ENCODE data around the gene ZNF862.
A peak's percentile ranks its signal among the peaks of the same experiment; 100 is the strongest.
"Not testable (repeated sequence)": the region's sequence is repeated elsewhere in the genome, so short reads cannot be mapped to it uniquely, and the experiment has no call there.

Gene ZNF862

DNA sequence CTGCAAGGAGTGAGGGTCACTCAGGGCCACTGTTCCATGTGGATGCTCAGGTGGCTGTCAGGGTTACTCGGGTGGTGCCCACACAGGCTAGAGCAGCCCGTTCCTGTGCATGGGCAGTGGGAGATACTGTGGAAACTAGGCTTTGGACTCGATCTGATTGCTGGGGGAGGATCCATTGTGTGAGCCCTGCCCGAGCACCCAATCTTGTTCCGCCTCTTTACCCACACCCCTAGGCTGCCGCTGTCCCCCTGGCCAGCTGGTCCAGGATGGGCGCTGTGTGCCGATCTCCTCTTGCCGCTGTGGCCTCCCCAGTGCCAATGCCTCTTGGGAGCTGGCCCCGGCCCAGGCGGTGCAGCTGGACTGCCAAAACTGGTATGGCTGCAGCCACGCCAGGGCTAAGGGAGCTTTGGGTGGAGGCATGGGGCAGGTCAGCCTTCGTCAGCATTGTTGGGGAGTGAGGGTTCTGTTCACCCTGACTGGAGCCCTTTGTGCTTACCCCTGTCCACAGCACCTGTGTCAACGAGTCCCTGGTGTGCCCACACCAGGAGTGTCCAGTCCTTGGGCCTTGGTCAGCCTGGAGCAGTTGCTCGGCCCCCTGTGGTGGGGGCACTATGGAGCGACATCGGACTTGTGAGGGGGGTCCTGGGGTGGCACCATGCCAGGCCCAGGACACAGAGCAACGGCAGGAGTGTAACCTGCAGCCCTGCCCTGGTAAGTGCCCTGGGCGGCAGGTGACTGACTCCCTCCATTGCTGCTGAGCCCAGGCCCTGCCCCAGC, 12.4 kb upstream of the ZNF862 start:
- peak in 1 of 2 experiments; percentile 12 for DNase-seq

DNA sequence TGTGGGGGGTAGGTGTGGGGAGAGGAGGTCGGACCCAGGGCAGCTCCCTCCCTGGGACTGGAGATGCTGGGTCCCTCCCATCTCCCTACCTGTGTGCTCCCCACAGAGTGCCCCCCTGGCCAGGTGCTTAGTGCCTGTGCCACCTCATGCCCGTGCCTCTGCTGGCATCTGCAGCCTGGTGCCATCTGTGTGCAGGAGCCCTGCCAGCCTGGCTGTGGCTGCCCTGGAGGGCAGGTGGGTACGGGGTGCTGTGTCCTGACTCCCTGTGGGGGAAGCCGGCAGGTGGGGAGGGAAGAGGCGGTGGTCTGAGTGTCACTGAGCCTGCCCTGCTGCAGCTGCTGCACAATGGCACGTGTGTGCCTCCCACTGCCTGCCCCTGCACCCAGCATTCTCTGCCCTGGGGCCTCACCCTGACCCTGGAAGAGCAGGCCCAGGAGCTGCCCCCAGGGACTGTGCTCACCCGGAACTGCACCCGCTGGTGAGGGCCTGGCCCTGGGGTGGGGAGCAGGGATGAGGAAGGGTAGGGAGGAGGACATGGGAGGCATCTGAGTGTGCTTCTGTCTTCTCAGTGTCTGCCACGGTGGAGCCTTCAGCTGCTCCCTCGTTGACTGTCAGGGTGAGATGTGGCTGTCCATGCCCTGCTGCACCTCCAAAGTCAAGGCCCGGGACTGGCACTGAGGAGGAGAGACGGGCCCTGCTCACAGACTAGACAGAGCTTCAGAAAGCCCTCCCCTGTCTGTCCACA, 11.7 kb upstream of the ZNF862 start:
- no peak for DNase-seq

DNA sequence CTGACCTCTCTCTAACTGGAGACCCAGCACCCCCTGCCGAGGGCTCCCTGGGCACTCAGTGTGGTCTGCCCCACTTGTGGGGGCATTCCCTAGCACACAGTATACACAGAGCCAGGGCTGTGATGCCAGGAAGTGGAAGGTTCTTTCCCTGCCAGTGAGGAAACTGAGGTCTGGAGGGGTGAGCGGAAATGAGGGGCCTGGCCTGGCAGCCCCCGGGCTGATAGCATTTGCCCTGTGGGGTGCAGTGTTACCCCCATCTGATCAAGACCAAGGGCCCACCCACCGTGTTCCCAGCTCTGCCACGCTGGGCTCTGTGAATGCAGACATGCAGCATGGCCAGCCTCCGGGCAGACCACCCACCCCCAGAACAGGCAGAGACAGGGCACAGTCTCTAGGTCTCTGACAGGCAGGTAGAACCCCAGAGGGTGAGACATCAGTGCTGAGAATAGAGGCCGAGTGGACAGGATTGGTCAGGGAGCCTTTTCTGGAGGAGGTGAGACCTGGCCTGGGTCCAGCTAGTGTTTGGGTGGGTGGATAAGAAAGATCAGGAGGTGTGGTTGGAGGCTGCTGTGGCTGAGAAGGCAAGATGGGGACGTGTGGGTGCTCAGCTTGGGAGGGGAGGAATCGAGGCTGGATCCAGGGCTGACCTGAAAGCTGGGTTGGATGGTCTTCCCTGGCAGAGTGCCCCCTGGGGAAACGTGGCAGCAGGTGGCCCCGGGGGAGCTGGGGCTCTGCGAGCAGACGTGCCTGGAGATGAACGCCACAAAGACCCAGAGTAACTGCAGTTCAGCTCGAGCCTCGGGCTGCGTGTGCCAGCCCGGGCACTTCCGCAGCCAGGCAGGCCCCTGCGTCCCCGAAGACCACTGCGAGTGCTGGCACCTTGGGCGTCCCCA, 10.8 kb upstream of the ZNF862 start:
- DNase-seq, result no peak

DNA sequence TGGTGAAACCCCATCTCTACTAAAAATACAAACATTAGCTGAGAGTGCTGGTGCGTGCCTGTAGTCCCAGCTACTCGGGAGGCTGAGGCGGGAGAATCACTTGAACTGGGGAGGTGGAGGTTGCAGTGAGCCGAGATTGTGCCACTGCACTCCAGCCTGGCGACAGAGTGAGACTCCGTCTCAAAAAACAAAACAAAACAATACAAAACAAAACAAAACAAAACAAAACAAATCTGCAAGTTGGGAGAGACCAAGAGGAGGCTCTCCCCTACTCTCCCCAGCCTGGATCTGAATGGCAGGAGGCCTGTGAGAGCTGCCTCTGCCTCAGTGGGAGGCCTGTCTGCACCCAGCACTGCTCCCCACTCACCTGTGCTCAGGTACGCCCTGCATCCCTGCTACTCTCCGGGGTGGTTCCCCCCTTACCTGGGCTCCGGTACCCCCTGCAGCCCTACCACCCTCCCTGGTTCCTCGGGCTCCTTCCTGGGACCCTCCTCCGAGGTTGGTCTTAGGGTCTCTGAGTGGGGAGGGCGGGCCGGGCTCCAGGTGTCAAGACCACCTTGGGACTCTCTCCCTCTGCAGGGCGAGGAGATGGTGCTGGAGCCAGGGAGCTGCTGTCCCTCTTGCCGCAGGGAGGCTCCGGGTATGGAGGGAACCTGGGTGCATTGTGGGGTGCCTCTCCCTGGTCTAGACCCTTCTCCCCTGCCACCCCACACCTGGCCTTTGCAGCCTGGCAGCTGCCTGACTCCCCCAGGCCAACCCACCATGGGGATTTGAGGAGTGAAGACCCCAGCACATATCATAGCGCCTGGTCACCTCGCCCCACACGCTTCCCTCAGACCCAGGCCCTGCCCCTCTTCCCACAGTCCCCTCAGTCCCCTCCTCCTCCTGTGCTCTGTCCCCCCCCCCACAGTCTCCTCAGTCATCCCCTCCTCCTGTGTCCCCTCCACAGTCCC, 9.5 kb upstream of the ZNF862 start:
- DNase-seq, result no peak

DNA sequence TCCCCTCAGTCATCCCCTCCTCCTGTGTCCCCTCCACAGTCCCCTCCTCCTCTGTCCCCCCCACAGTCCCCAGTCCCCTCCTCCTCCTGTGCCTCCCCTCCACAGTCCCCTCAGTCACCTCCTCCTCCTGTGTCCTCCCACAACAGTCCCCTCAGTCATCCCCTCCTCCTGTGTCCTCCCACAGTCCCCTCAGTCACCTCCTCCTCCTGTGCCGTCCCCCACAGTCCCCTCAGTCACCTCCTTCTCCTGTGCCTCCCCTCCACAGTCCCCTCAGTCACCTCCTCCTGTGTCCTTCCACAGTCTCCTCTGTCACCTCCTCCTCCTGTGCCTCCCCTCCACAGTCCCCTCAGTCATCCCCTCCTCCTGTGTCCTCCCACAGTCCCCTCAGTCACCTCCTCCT, 7.6 kb upstream of the ZNF862 start:
- DNase-seq, result not testable (repeated sequence)

DNA sequence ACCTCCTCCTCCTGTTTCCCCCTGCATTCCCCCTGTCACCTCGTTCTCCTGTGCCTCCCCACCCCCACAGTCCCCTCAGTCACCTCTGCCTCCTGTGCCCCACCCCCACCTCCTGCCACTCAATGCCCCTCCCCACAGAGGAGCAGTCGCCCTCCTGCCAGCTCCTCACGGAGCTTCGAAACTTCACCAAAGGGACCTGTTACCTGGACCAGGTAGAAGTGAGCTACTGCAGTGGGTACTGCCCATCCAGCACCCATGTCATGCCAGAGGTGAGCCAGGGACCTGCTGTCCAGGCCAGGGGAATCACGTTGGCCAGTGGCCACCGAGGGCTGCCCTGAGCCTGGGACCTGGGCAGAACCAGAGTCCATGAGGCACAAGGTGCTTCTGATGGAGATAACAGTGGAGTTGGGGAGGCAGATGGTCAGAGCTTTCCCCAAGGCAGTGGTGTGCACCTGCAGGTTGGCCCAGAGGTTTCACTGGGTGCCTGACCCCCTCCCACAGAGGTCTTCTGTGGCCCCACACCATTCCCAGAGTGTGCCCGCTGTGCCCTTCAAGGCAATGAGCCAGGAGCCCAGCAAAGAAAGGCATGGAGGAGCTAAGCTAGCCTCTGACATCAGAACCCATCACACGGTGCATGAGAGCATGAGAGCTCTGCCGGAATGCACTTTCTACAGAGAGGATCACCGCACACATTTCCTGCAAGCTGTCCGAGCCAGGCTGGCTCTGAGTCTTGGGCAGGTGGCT, 7.0 kb upstream of the ZNF862 start:
- DNase-seq, result no peak

DNA sequence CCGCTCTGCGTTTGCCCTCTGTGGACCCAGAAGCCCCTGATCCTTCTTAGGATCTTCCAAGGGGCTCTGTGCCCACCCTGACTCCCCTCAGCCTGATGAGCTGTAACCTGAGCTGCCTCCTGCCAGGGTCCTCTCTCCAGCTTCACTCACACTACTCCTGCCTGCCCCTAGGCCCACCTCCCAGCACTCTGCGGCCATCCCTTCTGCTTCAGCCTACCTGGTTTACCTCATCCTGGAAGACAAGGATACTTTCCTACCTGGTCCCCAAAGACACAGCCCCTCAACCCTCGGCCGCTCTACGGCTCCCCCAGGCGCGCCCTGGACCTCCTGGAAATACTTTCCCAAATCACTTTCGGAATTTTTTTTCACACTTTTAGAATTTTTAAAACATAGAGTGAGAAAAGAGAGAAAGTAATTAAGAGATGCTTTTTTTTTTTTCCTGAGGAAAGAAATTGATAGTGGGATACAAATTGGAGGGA, 6.4 kb upstream of the ZNF862 start:
- DNase-seq, result no peak

DNA sequence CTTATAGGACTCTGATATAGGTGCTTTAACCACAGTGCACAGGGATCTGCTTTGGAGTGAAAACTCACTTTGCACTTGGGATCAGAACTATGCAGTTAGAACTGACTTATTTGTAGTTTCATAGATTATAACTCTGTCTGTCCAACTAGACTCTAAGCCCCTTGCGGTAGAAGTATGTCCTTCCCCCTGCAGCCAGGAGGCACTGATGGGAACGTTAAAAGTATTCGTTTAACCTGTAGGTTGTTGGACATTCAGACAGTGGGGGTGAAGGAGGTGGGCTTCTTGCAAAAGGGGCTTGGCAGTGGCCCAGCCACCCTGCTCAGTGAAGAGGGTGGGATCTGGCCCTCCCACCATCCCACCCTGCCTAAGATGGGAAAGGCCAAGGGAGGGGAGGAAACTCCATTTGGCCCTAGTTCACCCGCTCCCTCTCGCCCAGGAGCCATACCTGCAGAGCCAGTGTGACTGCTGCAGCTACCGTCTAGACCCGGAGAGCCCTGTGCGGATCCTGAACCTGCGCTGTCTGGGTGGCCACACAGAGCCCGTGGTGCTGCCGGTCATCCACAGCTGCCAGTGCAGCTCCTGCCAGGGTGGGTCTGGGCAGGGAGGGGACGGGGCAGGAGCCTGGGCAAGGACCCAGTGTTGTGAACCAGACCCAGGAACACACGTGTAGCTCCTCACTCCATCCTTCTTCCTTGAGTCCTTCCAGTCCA, 5.7 kb upstream of the ZNF862 start:
- no peak for DNase-seq

DNA sequence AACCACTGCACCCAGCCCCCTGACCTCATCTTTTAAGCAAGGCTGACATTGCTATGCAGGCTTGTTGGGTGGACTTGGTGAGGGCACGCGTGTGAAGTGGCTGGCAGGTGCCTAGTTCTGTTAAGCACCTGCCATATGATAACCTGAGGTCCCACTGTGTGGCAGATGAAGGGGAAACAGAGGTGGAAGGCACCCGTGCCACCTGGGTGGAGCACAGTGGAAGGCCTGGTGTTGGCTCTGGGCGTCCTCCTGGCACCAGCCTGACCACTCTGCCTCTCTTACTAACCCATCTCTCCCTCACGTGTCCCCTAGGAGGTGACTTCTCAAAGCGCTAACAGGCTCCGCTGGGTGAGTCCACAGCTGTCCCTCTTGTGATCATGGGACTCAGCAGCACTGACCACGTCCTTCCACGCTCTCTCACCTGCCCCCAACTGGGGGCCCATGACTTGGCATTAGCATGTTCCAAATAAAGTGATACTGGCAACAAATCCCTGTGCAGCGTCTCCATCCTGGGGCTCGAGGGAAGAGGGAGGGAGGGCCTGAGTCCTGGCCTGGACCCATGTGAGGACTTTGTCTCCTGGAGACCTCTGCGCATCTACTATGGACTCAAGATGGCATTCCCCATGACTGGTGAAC, 4.6 kb upstream of the ZNF862 start:
- no peak for DNase-seq

DNA sequence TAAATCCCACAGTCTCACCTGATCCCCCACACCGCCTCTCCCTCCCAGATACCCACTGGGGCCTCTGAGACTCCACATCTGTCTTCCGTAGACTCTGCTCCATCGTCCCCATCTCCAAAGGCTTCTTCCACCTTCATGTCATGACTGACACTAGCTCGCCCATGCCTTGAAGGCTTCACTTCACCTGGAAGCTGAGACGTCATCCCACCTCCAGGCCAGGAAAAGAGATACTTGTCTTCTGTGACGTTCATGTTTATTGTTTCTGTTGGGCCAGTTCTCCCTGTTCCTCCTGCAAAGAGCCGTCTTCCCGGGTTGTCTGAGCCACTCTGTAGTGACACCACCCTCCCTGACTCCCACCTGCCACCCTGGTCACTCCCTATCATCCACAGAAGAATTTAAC, 3.6 kb upstream of the ZNF862 start:
- no peak for DNase-seq

DNA sequence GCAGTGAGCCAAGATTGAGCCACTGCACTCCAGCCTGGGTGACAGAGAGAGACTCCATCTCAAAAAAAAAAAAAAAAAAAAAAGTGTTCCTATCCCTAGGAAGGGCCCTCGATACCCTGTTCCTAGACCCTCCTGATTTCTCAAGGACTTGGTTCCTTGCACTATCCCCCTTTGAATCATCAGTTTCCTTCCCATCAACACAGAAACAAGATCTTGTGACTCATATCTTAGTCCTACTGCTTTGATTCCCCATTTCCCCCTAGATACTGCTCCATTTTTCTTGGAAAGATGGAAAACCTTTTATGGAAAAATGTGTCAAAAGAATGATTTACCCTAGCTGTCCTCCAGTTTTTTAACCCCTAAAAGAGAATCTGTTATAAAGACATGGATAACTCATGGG, 1.7 kb upstream of the ZNF862 start:
- DNase-seq, result no peak

DNA sequence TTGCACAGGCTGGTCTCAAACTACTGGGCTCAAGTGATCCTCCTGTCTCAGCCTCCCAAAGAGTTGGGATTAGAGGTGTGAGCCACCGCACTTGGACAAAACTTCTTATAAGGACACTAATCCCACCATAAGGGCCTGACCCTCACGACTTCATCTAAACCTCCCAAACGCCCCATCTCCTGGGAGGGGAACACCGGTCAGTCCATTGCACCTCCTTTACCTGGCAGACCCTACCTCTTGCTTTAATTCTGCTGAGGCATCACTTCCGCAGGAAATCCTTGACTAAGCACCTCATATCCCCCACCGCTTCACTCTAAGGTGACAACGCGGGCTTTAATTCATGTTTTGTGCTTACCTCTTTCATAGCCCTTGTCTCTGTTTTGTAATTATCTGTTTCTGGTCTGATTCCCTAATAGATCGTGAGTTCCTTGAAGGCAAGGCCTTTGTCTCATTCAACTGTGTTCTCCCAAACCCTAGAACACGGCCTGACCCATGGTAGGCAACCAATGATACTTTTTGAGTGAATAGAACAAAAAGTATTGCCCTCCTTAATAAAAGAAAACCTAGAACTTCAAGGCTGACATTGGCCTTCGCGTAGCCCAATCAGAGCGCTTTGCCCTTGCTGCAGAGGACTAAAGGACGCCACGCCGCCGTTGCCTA, 481 bp upstream of the ZNF862 start:
- DNase-seq, result no peak

DNA sequence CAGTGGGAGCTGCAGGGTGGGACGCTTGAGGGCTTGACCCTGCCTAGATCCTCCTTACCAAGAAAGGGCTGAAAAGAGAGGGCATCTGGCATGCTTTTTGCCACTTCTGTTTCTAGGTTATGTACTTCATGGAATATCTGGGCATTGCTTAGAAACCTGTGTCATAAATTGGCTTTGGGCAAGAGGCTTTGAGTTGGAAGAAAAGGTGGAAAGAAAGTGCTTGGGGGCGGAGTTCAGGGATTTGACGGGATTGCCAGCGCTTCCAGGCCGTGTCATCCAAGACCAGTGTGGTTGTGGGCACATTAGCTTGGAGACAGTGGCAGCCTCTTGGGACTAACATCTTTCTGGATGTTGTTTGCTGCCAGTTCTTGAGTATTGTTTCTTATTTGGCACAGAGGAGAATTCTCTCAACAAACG, 825 bp downstream of the ZNF862 start:
- no peak for DNase-seq

DNA sequence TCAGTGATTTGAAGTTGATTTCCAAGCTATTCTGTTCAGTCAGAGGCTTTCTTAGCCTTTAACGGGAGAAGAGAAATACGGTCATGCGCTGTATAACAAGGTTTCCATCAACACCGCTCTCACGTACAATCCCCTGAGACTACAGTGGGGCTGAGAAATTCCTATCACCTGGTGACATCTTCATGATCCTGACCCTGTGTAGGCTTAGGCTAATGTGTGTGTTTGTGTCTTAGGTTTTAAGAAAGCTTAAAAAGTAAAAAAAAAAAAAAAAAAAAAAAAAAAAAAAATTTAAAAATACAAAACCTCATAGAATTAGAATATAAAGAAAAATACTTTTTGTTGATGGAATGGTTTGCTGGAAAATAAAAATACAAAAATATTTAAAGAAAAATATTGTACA, 1.8 kb downstream of the ZNF862 start:
- no peak for DNase-seq

DNA sequence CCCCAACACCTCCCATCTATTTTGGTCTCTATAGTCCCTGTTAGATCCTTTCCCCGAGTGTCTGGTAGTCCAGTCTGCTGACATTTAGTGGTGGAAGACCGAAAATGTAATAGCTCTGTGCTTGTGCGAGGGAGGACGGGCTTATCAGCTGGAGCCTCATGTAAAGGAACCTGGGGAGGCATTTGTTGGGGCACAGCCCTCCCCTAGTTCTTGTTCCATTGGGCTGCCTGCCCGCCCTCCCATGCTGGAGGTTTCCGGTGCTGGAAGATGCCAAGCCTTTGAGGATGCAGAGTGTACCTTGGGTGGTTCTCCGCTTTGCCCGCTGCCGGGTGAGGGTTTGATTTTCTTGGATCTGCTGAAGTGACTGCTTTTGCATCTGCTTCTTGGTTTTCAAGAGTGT, 5.4 kb downstream of the ZNF862 start:
- DNase-seq, result no peak

DNA sequence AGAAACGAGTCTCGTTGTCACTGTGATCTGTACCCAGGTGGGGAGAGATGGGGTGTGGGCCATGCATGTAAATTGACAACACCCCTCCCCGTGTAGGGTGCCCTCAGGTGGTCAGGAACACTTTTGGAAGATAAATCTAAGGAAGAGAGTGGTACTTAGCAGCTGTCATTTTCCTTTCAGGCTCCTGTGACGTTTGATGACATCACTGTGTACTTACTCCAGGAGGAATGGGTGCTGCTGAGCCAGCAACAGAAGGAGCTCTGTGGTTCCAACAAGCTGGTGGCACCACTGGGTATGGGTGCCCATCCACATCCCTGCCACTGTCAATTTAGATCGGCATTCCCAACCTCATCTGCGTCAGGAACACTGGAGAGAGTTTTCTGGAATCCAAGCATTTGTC, 6.3 kb downstream of the ZNF862 start:
- no peak for DNase-seq

DNA sequence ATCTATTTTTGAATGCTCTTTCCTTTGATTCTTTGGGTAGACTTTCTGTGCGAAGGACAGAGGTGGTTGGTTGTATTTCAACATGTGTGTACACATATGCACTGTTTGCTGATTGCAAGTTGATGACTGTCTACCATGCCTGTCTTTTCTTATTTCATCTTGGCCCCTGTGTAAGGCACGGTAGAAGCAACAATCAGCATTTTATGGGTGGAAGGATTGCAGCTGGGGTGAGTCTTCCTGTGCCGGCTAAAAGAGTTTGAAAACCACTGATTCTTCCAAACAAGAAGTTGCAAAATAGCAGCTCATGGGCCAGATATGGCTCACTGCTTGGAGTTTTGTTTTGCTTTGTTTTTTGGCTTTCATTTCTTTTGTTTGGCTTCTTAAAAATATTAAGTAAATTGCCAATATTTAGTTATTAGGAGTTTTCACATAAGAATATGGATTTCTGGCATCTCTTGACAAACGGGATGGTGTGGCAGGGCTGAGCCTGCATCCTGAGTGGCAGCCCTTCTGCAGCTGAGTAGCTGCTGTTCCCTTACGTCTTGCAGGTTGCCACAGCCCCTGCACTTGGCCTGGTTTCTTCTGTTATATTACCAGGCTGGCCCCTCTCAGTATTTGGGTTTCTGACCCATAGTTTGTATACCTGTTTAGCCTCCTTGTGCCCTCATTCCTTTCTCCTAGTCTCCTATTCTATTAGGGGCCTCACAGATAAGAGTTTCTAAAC, 7.2 kb downstream of the ZNF862 start:
- DNase-seq, result no peak

DNA sequence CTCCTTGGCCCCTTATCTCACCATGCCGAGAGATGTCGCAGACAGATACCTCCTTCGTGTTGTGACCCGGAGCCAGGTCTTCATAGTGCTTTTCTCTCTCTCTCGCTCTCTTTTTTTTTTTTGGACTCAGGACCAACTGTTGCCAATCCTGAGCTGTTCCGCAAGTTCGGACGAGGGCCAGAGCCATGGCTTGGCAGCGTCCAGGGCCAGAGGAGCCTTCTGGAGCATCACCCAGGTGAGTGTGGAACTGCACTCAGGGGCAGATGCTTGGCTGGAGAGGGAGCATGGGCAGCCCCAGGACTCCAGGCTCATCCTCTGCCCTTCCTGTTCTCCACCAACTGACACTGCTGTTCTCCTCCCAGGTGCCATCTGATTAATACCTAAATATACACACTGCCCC, 7.8 kb downstream of the ZNF862 start:
- no peak for DNase-seq

All from NCI-H446 (cell line).